Measurements from ENCODE around the gene KCNQ1.

KCNQ1 gene

GRCh38 chr11:2444821-2445745 lies at the start of gene KCNQ1:
KCNQ1 (plus strand) TSS chr11:2445008; CDS start chr11:2445099, 91 bp downstream.
- no peak for DNase-seq

GRCh38 chr11:2395211-2395730 lies 49.5 kb upstream of the KCNQ1 start:
- no peak for DNase-seq

- no peak for DNase-seq
Measured at GRCh38 chr11:2395856-2396255, 49.0 kb upstream of the KCNQ1 start.

- no peak for DNase-seq
Measured at GRCh38 chr11:2396471-2396870, 48.3 kb upstream of the KCNQ1 start.

DNA sequence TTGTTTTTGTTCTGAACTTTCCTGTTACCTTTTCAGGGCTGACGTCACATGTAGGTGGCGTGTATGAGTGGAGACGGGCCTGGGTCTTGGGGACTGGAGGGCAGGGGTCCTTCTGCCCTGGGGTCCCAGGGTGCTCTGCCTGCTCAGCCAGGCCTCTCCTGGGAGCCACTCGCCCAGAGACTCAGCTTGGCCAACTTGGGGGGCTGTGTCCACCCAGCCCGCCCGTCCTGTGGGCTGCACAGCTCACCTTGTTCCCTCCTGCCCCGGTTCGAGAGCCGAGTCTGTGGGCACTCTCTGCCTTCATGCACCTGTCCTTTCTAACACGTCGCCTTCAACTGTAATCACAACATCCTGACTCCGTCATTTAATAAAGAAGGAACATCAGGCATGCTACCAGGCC lies 47.8 kb upstream of the KCNQ1 start:
- DNase-seq: no peak

DNA sequence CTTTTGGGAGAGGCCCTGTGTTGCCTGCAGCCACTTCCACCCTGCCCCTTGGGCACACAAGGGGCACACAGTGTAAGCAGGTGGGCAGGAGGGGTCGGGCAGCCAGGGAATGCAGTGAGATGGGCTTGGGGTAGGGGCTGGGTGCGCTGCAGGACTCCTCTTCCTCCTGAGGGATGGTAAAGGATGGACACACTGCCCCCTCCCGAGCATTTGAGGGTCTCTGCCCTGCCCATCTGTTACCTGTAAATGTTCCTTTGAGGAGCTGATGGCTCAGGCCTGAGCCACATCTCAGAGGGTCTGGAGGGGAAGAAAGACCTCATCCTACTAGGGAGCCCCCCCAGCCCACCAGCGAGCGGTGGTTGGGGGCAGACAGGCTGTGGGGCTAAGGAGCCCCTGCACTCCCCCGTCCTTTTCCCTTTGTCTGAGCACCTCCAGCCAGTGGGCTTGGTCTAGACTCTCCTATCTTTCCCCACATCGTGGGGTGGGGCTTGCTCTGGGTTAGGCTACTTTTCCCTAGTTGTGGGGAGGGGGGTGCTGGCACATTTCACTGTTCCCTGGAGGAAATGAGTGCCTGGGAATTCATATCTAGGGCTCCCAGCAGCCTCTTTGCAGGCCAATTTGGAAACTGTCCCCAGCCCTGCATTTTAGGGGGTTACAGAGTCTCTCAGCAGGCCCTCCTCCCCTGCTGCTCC lies 46.0 kb upstream of the KCNQ1 start:
- DNase-seq: no peak

- DNase-seq: no peak
Measured at GRCh38 chr11:2399488-2400068, 45.2 kb upstream of the KCNQ1 start.

GRCh38 chr11:2400069-2400761 lies 44.6 kb upstream of the KCNQ1 start, which contains the start of gene TSSC4:
TSSC4 (plus strand) TSS chr11:2400750; CDS start chr11:2402634, 1,884 bp downstream.
- peak; percentile 98 for DNase-seq

- DNase-seq: no peak
Measured at GRCh38 chr11:2400762-2401435, 43.9 kb upstream of the KCNQ1 start.

GRCh38 chr11:2401436-2401984 lies 43.3 kb upstream of the KCNQ1 start:
- DNase-seq: no peak

GRCh38 chr11:2402106-2402505 lies 42.7 kb upstream of the KCNQ1 start:
- no peak for DNase-seq

DNA sequence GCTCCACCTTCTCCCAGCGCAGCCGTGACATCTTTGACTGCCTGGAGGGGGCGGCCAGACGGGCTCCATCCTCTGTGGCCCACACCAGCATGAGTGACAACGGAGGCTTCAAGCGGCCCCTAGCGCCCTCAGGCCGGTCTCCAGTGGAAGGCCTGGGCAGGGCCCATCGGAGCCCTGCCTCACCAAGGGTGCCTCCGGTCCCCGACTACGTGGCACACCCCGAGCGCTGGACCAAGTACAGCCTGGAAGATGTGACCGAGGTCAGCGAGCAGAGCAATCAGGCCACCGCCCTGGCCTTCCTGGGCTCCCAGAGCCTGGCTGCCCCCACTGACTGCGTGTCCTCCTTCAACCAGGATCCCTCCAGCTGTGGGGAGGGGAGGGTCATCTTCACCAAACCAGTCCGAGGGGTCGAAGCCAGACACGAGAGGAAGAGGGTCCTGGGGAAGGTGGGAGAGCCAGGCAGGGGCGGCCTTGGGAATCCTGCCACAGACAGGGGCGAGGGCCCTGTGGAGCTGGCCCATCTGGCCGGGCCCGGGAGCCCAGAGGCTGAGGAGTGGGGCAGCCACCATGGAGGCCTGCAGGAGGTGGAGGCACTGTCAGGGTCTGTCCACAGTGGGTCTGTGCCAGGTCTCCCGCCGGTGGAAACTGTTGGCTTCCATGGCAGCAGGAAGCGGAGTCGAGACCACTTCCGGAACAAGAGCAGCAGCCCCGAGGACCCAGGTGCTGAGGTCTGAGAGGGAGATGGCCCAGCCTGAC lies 41.7 kb upstream of the KCNQ1 start:
- no peak for DNase-seq

- DNase-seq: no peak
Measured at GRCh38 chr11:2404735-2405196, 40.0 kb upstream of the KCNQ1 start.

GRCh38 chr11:2406451-2406850 lies 38.4 kb upstream of the KCNQ1 start:
- no peak for DNase-seq

GRCh38 chr11:2406878-2407410 lies 37.9 kb upstream of the KCNQ1 start:
- no peak for DNase-seq

- no peak for DNase-seq
Measured at GRCh38 chr11:2408671-2409070, 36.1 kb upstream of the KCNQ1 start.

DNA sequence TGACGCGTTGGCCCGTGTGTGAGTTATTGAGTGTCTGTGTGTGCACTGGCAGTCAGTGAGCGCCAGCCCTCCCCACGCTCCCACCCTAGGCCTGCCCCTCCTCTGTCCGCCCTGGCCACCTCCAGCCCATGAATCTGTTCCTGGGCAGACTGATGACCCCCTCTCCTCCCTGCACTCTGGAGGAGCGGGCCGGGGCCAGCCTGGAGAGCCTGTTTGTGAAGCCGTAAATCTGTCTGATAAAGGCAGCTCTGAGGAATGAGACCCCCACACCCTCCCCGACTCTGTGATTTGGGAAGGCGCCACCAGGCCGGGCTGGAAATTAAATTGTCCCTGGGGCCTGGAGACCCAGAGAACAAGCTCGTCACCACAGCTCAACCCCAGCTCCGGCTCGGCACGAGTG lies 35.7 kb upstream of the KCNQ1 start:
- DNase-seq: no peak

DNA sequence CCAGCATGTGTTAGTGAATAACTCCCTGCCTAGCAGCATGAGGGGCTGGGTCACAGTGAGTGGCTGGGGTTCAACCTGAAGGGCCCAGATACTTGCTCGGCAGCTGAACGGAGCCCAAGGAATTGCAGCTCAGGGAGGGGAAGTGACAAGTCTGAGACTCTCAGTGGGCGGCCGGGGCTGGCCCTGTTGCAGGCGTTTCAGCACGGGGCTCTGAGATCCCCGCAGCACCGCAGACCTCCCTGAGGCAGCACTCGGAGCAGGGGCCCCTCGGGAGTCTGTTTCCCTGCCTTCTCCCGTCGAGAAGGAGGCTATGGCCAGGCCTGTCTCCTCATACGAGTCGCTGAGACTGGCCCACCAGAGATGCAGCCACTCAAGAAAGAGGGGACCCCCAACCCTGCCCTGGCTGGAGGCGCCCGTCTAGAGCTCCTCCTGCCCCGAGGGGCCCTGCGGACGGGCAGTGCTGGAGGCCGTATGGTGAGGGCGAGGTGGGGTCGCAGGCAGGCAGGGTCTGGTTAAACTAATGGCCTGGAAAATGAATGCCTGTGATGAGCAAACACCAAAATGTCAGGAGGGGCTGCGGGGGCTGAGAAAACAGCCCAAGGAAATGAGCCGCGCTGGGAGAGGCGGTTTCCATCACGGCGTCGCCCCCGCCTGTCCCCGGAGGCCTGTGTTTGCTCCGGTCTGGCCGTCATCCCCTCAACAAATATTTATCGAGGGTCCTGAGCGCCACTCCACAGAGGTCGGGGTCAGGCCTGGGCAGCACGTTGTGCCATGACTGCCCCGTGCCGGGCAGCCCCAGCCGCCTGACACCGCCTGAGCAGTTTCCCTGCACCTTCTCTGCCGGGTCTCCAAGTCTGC lies 35.0 kb upstream of the KCNQ1 start:
- DNase-seq: no peak

DNA sequence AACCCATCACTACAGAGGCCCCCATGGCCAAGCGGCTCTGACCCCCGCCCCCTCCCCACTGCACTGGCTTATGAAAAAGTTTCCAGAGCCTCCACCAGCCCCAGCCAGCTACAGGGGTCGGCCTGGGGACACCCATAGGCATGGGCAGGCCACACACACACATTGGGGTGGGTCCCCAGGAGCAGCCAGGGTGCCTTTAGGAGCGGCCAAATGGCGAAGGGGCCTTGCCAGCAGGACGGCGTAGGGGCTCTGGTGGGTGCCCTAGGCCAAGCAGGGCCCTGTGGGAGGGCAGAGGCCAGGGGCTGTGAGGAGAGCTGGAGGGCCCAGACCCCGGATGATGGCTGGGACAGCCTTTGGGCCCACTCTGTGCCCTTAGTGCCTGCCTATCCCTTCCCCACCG lies 34.2 kb upstream of the KCNQ1 start:
- no peak for DNase-seq
